Neuron (in vitro differentiated cells): ENCODE measurements around the gene XPA.

ENCODE experiments used
- H2AFZ ChIP-seq: one replicate; pipeline ENCODE4 v1.6.1; 2013; ENCODE audit warnings: low read depth, mild to moderate bottlenecking, inconsistent platforms, low read length, moderate library complexity
- H3K27me3 ChIP-seq: one replicate; pipeline ENCODE4 v1.6.1; 2013; ENCODE audit warnings: low read length; ENCODE audit not compliant: insufficient read depth
- H3K36me3 ChIP-seq: one replicate; pipeline ENCODE4 v1.6.1; 2013; ENCODE audit warnings: low read length; ENCODE audit not compliant: insufficient read depth
- H3K4me1 ChIP-seq: one replicate; pipeline ENCODE4 v1.6.1; 2013; ENCODE audit warnings: low read length; ENCODE audit not compliant: insufficient read depth
- H3K4me3 ChIP-seq: 2 replicates; pipeline ENCODE4 v1.5.1; 2013; ENCODE audit warnings: mild to moderate bottlenecking, low read length, moderate library complexity
- H3K9me3 ChIP-seq: one replicate; pipeline ENCODE4 v1.6.1; 2013; ENCODE audit warnings: low read length

Gene XPA

GRCh38 chr9:97695995-97696802 is 941 bp downstream of the XPA start:
- Histone ChIP-seq H3K4me3 (peak overlapping the region; percentile 69), H3K36me3 (peaks cover 5% of the 10 kb centered on the region), H3K9me3 (no peaks in the 10 kb centered on the region), H3K27me3 (peaks cover 1% of the 10 kb centered on the region), H3K4me1 (peaks cover 15% of the 10 kb centered on the region), H2AFZ (peak overlapping the region; percentile 98)

GRCh38 chr9:97695390-97695789 is 1.8 kb downstream of the XPA start:
- Histone ChIP-seq H3K36me3 (peaks cover 12% of the 10 kb centered on the region), H2AFZ (no peak overlapping the region), H3K4me3 (peak overlapping the region; percentile 69)

GRCh38 chr9:97694769-97695168 is 2.4 kb downstream of the XPA start:
- peaks cover 15% of the 10 kb centered on the region for H3K4me1 ChIP-seq
- H3K36me3 ChIP-seq = peaks cover 15% of the 10 kb centered on the region
- no peak overlapping the region for H3K4me3 ChIP-seq
- H3K9me3 ChIP-seq = no peaks in the 10 kb centered on the region
- no peak overlapping the region for H2AFZ ChIP-seq
- H3K27me3 ChIP-seq = no peaks in the 10 kb centered on the region

More at GRCh38 chr9:97695390-97695789, 1.8 kb downstream of the XPA start:
- H3K4me1 ChIP-seq = peaks cover 15% of the 10 kb centered on the region
- no peaks in the 10 kb centered on the region for H3K27me3 ChIP-seq
- H3K9me3 ChIP-seq = no peaks in the 10 kb centered on the region

GRCh38 chr9:97689401-97690180 is 7.5 kb downstream of the XPA start:
- Histone ChIP-seq H3K27me3 (no peaks in the 10 kb centered on the region), H3K4me1 (no peaks in the 10 kb centered on the region), H3K4me3 (no peak overlapping the region), H3K9me3 (no peaks in the 10 kb centered on the region), H2AFZ (no peak overlapping the region), H3K36me3 (peaks cover 52% of the 10 kb centered on the region)

- H3K36me3 ChIP-seq = peaks cover 61% of the 10 kb centered on the region
These were observed 8.5 kb downstream of the XPA start for GRCh38 chr9:97688654-97689053.

GRCh38 chr9:97682242-97682641 is 14.9 kb downstream of the XPA start:
- Histone ChIP-seq H3K27me3 (no peaks in the 10 kb centered on the region), H2AFZ (no peak overlapping the region), H3K9me3 (no peaks in the 10 kb centered on the region), H3K4me3 (no peak overlapping the region), H3K4me1 (no peaks in the 10 kb centered on the region), H3K36me3 (peaks cover 58% of the 10 kb centered on the region)

More at GRCh38 chr9:97688654-97689053, 8.5 kb downstream of the XPA start:
- no peaks in the 10 kb centered on the region for H3K9me3 ChIP-seq
- no peak overlapping the region for H3K4me3 ChIP-seq
- no peaks in the 10 kb centered on the region for H3K27me3 ChIP-seq
- H2AFZ ChIP-seq = no peak overlapping the region
- no peaks in the 10 kb centered on the region for H3K4me1 ChIP-seq

GRCh38 chr9:97675655-97676054 is 21.5 kb downstream of the XPA start:
- no peaks in the 10 kb centered on the region for H3K27me3 ChIP-seq
- H3K9me3 ChIP-seq = no peaks in the 10 kb centered on the region
- H3K4me1 ChIP-seq = no peaks in the 10 kb centered on the region
- H2AFZ ChIP-seq = no peak overlapping the region
- H3K4me3 ChIP-seq = no peak overlapping the region
- H3K36me3 ChIP-seq = peaks cover 72% of the 10 kb centered on the region

GRCh38 chr9:97673922-97674321 is 23.2 kb downstream of the XPA start:
- Histone ChIP-seq H3K9me3 (no peaks in the 10 kb centered on the region), H3K4me3 (no peak overlapping the region), H3K4me1 (no peaks in the 10 kb centered on the region), H3K27me3 (no peaks in the 10 kb centered on the region), H2AFZ (no peak overlapping the region), H3K36me3 (peaks cover 82% of the 10 kb centered on the region)

- no peaks in the 10 kb centered on the region for H3K9me3 ChIP-seq
- no peak overlapping the region for H2AFZ ChIP-seq
- H3K36me3 ChIP-seq = peaks cover 94% of the 10 kb centered on the region
- no peak overlapping the region for H3K4me3 ChIP-seq
- H3K4me1 ChIP-seq = no peaks in the 10 kb centered on the region
- no peaks in the 10 kb centered on the region for H3K27me3 ChIP-seq
These were observed 24.7 kb downstream of the XPA start for GRCh38 chr9:97672403-97672802.

- no peak overlapping the region for H3K4me3 ChIP-seq
- peaks cover 94% of the 10 kb centered on the region for H3K36me3 ChIP-seq
- no peak overlapping the region for H2AFZ ChIP-seq
- no peaks in the 10 kb centered on the region for H3K4me1 ChIP-seq
- no peaks in the 10 kb centered on the region for H3K27me3 ChIP-seq
- H3K9me3 ChIP-seq = no peaks in the 10 kb centered on the region
These were observed 26.6 kb downstream of the XPA start for GRCh38 chr9:97670586-97670985.

GRCh38 chr9:97668485-97668884 is 28.7 kb downstream of the XPA start:
- no peak overlapping the region for H3K4me3 ChIP-seq
- no peaks in the 10 kb centered on the region for H3K4me1 ChIP-seq
- peaks cover 92% of the 10 kb centered on the region for H3K36me3 ChIP-seq
- H3K27me3 ChIP-seq = no peaks in the 10 kb centered on the region
- H3K9me3 ChIP-seq = no peaks in the 10 kb centered on the region
- H2AFZ ChIP-seq = no peak overlapping the region

- no peak overlapping the region for H3K4me3 ChIP-seq
- H3K27me3 ChIP-seq = no peaks in the 10 kb centered on the region
- H2AFZ ChIP-seq = no peak overlapping the region
- H3K36me3 ChIP-seq = peaks cover 92% of the 10 kb centered on the region
- H3K9me3 ChIP-seq = no peaks in the 10 kb centered on the region
- no peaks in the 10 kb centered on the region for H3K4me1 ChIP-seq
These were observed 30.0 kb downstream of the XPA start for GRCh38 chr9:97666907-97667686.

- no peaks in the 10 kb centered on the region for H3K9me3 ChIP-seq
- no peaks in the 10 kb centered on the region for H3K27me3 ChIP-seq
- H3K4me3 ChIP-seq = no peak overlapping the region
- no peak overlapping the region for H2AFZ ChIP-seq
- H3K36me3 ChIP-seq = peaks cover 88% of the 10 kb centered on the region
- no peaks in the 10 kb centered on the region for H3K4me1 ChIP-seq
These were observed 31.4 kb downstream of the XPA start for GRCh38 chr9:97665742-97666141.
